Measurements from ENCODE around the gene ARL4D.

Gene ARL4D

DNA sequence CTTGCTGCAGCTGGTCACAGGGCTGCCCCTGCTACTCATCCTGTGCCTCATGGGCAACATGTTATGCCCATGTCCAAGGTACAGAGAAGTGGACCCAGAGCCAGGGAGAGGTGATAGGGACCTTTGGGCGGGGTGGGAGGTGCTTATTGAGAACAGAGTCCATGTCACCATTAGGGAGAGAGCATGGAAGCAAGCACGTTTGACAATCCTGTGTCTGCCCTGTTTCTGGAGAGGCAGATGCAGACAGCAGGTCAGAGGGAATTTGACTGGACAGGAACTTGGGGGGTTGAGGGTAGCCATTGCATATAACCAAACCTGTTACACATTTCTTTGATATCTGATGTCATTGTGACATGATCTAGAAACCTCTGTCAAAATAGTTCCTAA lies 14.3 kb upstream of the ARL4D start:
- H3K27me3 ChIP-seq (ENCODE audit: insufficient read depth, poor library complexity, severe bottlenecking): no peaks in the 10 kb centered on the region
- H3K4me1 ChIP-seq (ENCODE audit: insufficient read depth, poor library complexity, severe bottlenecking): no peaks in the 10 kb centered on the region
- no peak for DNase-seq (ENCODE audit: low spot score)
- H3K27ac ChIP-seq (ENCODE audit: poor library complexity, severe bottlenecking): no peak overlapping the region
- H3K36me3 ChIP-seq (ENCODE audit: low read depth): no peaks in the 10 kb centered on the region
- H3K4me3 ChIP-seq (ENCODE audit: severe bottlenecking): no peak overlapping the region
- peaks cover 8% of the 10 kb centered on the region for H3K9me3 ChIP-seq (ENCODE audit: severe bottlenecking)
- no peak for ATAC-seq (ENCODE audit: low read depth)
- TF ChIP-seq CTCF (IDR thresholded peaks at IDR 0.05; ENCODE audit: poor library complexity, severe bottlenecking): no peak

DNA sequence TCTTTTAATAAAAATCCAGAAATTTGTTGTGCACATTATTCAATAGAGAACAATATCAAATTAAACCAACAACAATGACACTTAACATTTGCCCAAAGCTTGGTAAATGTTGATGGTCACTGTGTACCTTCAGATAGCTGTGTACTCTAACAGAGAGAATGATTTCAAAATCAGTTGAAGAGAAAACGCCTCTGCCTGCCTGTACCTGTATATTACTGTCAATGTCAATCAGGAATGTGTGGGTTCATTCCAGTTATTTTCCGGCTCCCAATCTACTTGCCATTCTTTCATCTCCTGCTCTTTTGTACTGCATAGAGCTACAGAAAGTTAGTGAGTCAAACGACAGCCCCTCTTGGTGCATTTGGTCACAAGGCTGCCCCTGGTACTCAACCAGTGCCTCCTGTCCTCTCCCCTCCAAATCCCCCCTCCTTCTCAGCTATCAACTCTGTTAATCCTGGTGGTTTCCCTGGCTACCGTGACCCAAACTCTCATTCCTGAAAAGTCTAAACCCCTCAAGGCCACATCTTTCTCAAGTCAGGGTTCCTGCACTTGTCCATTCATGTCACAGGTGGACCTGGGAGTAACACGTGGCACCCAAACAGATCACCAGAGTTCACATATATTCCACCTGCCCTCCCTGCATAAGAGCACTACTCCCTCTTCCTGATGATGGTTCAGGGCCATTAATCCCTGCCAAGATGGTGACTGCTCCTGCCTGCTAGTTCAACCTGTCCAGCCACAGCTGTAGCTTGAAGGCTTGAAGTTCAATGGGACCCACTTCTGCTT lies 13.6 kb upstream of the ARL4D start:
- no peaks in the 10 kb centered on the region for H3K36me3 ChIP-seq (ENCODE audit: low read depth)
- ATAC-seq (ENCODE audit: low read depth) (no peak), DNase-seq (ENCODE audit: low spot score) (no peak)
- H3K27me3 ChIP-seq (ENCODE audit: insufficient read depth, poor library complexity, severe bottlenecking): no peaks in the 10 kb centered on the region
- no peak overlapping the region for H3K4me3 ChIP-seq (ENCODE audit: severe bottlenecking)
- H3K4me1 ChIP-seq (ENCODE audit: insufficient read depth, poor library complexity, severe bottlenecking): no peaks in the 10 kb centered on the region
- H3K9me3 ChIP-seq (ENCODE audit: severe bottlenecking): peaks cover 4% of the 10 kb centered on the region
- no peak for TF ChIP-seq CTCF (IDR thresholded peaks at IDR 0.05; ENCODE audit: poor library complexity, severe bottlenecking)
- no peak overlapping the region for H3K27ac ChIP-seq (ENCODE audit: poor library complexity, severe bottlenecking)

- H3K36me3 ChIP-seq (ENCODE audit: low read depth): no peaks in the 10 kb centered on the region
- peak; percentile 80 for ATAC-seq (ENCODE audit: low read depth)
- TF ChIP-seq CTCF (IDR thresholded peaks at IDR 0.05; ENCODE audit: poor library complexity, severe bottlenecking): no peak
- no peaks in the 10 kb centered on the region for H3K27me3 ChIP-seq (ENCODE audit: insufficient read depth, poor library complexity, severe bottlenecking)
- H3K27ac ChIP-seq (ENCODE audit: poor library complexity, severe bottlenecking): peak overlapping the region; percentile 77
- peak; percentile 88 for DNase-seq (ENCODE audit: low spot score)
- H3K9me3 ChIP-seq (ENCODE audit: severe bottlenecking): no peaks in the 10 kb centered on the region
- H3K4me1 ChIP-seq (ENCODE audit: insufficient read depth, poor library complexity, severe bottlenecking): no peaks in the 10 kb centered on the region
- H3K4me3 ChIP-seq (ENCODE audit: severe bottlenecking): peak overlapping the region; percentile 42
Observed at GRCh38 chr17:43388359-43389045, 10.3 kb upstream of the ARL4D start.

GRCh38 chr17:43389046-43389947 lies 9.5 kb upstream of the ARL4D start:
- H3K4me1 ChIP-seq (ENCODE audit: insufficient read depth, poor library complexity, severe bottlenecking): no peaks in the 10 kb centered on the region
- peak overlapping the region; percentile 42 for H3K4me3 ChIP-seq (ENCODE audit: severe bottlenecking)
- H3K27me3 ChIP-seq (ENCODE audit: insufficient read depth, poor library complexity, severe bottlenecking): no peaks in the 10 kb centered on the region
- ATAC-seq (ENCODE audit: low read depth) (peak; percentile 75), DNase-seq (ENCODE audit: low spot score) (peak; percentile 81)
- peak overlapping the region; percentile 77 for H3K27ac ChIP-seq (ENCODE audit: poor library complexity, severe bottlenecking)
- peak; percentile 92 for TF ChIP-seq CTCF (IDR thresholded peaks at IDR 0.05; ENCODE audit: poor library complexity, severe bottlenecking)
- no peaks in the 10 kb centered on the region for H3K36me3 ChIP-seq (ENCODE audit: low read depth)
- H3K9me3 ChIP-seq (ENCODE audit: severe bottlenecking): no peaks in the 10 kb centered on the region

Measured in RWPE2 (cell line).